Fibroblast of villous mesenchyme (primary cell): ENCODE results near the gene CDH2. TPM values are rescaled to one million over a fixed set of nuclear protein-coding genes. Genes with fewer than 3 reads are reported as not detected.

Experiments used
- DNase-seq: peaks from one replicate; pipeline ENCODE4 v3.0.0-alpha.2; 2010; ENCODE audit warnings: low read depth
- H3K4me3 ChIP-seq: 2 replicates; pipeline ENCODE4 v1.5.1; 2011; ENCODE audit warnings: low read depth, mild to moderate bottlenecking, low read length
- CTCF ChIP-seq: IDR thresholded peaks from 2 replicates; pipeline ENCODE4 v1.5.1; 2012; ENCODE audit warnings: low read depth, mild to moderate bottlenecking, low read length; ENCODE audit not compliant: insufficient read depth
- total RNA-seq: library from RNA; depleted of rRNA; stranded (reverse); fragments of >200 nt; gene quantifications from 2 replicates; pipeline ENCODE4 v1.2.3, GENCODE V29; 2012

The CDH2 gene
- total RNA-seq, 1 donor = 74.7 TPM

GRCh38 chr18:28012336-28012735, 164.6 kb downstream of the CDH2 start:
- no peak overlapping the region for H3K4me3 ChIP-seq
- DNase-seq = no peak
- TF ChIP-seq CTCF = no peak

DNA sequence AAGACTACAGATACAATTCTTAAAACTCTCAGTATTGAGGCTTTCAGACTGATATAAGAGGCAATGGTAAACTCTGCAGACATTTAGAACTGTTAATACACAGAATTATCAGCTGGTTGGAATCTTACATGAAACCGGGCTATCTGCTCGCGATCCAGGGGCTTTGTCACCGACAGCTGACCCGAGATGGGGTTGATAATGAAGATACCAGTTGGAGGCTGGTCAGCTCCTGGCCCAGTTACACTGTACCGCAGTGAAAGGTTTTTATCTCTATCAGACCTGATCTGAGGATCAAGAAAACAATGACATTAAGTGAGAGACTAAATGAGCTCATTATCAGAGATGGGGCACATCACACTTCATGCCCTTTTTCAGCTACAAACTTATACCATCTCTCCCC, 167.3 kb downstream of the CDH2 start:
- no peak for TF ChIP-seq CTCF
- DNase-seq = no peak
- H3K4me3 ChIP-seq = no peak overlapping the region

DNA sequence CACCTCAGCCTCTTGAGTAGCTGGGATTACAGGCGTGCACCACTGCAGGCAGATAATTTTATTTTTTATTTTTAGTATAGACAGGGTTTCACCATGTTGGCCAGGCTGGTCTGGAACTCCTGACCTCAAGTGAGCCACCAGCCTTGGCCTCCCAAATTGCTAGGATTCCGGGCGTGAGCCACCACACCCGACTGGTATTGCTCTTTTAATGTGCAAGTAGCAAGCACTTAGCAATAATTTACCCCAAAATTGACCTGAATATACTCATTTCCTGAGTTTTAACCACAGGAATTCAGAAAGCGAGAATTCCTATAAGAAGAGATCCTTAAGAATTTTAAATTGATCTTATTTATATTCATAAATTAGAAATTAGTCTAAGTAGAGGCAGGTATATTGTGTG, 169.1 kb downstream of the CDH2 start:
- no peak overlapping the region for H3K4me3 ChIP-seq
- TF ChIP-seq CTCF = no peak
- no peak for DNase-seq

DNA sequence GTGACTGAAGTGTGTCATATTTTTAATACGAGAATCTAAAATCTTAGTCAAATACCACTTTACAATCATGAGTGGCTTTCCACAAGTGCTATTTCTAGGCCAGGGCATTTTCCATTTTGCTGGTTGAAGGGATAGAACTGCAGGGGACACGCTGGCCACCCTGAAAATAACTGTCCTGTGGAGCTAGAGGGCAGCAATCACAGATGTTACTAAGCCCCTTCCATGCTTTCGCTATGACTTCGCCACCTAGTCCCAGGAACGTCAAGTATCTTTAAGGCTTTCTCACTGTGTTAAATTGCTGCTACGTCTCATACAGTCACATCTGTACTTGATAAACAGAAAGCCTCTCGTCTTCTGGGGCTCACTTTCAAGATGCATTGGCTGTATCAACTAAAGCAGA, 171.8 kb downstream of the CDH2 start:
- TF ChIP-seq CTCF = no peak
- H3K4me3 ChIP-seq = no peak overlapping the region
- no peak for DNase-seq

DNA sequence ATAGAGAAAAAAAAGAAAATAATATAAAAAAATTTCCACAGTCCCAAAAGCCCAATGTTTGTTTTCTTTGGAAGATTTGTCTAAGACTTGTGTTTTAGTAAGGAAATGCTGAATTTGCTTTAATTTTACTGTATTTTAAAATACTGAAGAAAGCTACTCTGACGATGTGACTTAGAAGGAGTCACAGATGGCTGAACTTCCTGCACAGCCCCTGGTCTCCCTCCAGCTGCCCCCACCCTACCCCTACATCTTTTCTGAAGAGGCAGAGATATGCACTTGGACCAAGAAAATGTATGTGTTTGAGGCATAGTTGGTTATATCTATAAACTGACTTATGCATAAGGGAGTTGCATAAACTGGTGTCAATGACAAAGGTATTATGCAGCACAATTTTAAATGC, 172.3 kb downstream of the CDH2 start:
- TF ChIP-seq CTCF = no peak
- no peak for DNase-seq
- no peak overlapping the region for H3K4me3 ChIP-seq

GRCh38 chr18:28003451-28003850, 173.5 kb downstream of the CDH2 start:
- no peak overlapping the region for H3K4me3 ChIP-seq
- no peak for TF ChIP-seq CTCF
- DNase-seq = peak; percentile 17

- DNase-seq = no peak
- H3K4me3 ChIP-seq = no peak overlapping the region
- no peak for TF ChIP-seq CTCF
These were observed 174.1 kb downstream of the CDH2 start for GRCh38 chr18:28002841-28003240.
